Nephron progenitor cell (in vitro differentiated cells): Measurements from ENCODE around the gene S100A8.
A peak's percentile ranks its signal among the peaks of the same experiment; 100 is the strongest.

Source experiments
- DNase-seq: peaks from one replicate; pipeline ENCODE4 v3.0.0; 2021
- H3K27ac Mint-ChIP-seq: 2 replicates; pipeline ENCODE4 v1.8.0; 2021; ENCODE audit warnings: mild to moderate bottlenecking, moderate library complexity, mixed read lengths
- H3K27me3 Mint-ChIP-seq: 2 replicates; pipeline ENCODE4 v1.8.0; 2021; ENCODE audit warnings: mild to moderate bottlenecking, low read depth, mixed read lengths; ENCODE audit not compliant: poor library complexity
- H3K36me3 Mint-ChIP-seq: 2 replicates; pipeline ENCODE4 v1.8.0; 2021; ENCODE audit warnings: low read depth, mixed read lengths
- H3K4me1 Mint-ChIP-seq: 2 replicates; pipeline ENCODE4 v1.8.0; 2021; ENCODE audit warnings: mixed read lengths
- H3K4me3 Mint-ChIP-seq: 2 replicates; pipeline ENCODE4 v1.8.0; 2021; ENCODE audit warnings: mild to moderate bottlenecking, moderate library complexity, mixed read lengths
- H3K9me3 Mint-ChIP-seq: 2 replicates; pipeline ENCODE4 v1.8.0; 2021; ENCODE audit warnings: mild to moderate bottlenecking, moderate library complexity, mixed read lengths
- CTCF ChIP-seq: fragments of 200-600 bp; sonication (generic); IDR thresholded peaks from 2 replicates; pipeline ENCODE4 v1.5.0; 2021; ENCODE audit warnings: antibody characterized with exemption

S100A8 gene

GRCh38 chr1:153357076-153357852 is 33.6 kb downstream of the S100A8 start:
- no peaks in the 10 kb centered on the region for H3K36me3 Mint-ChIP-seq

GRCh38 chr1:153356392-153357075 is 34.3 kb downstream of the S100A8 start:
- no peak overlapping the region for H3K27ac Mint-ChIP-seq
- no peak for TF ChIP-seq CTCF
- no peaks in the 10 kb centered on the region for H3K4me1 Mint-ChIP-seq
- H3K4me3 Mint-ChIP-seq, result no peak overlapping the region
- H3K27me3 Mint-ChIP-seq, result peaks cover 13% of the 10 kb centered on the region
- H3K9me3 Mint-ChIP-seq, result peaks cover 7% of the 10 kb centered on the region
- no peak for DNase-seq
- no peaks in the 10 kb centered on the region for H3K36me3 Mint-ChIP-seq

More at GRCh38 chr1:153357076-153357852, 33.6 kb downstream of the S100A8 start:
- DNase-seq, result no peak
- Mint-ChIP-seq H3K9me3 (peaks cover 7% of the 10 kb centered on the region), H3K27ac (no peak overlapping the region), H3K4me3 (no peak overlapping the region), H3K27me3 (peaks cover 10% of the 10 kb centered on the region), H3K4me1 (no peaks in the 10 kb centered on the region)
- TF ChIP-seq CTCF, result no peak

- Mint-ChIP-seq H3K9me3 (peaks cover 3% of the 10 kb centered on the region), H3K27me3 (peaks cover 18% of the 10 kb centered on the region), H3K27ac (no peak overlapping the region), H3K36me3 (no peaks in the 10 kb centered on the region), H3K4me3 (no peak overlapping the region), H3K4me1 (no peaks in the 10 kb centered on the region)
- TF ChIP-seq CTCF, result no peak
- DNase-seq, result peak; percentile 39
Observed at GRCh38 chr1:153355445-153356071, 35.3 kb downstream of the S100A8 start.

DNA sequence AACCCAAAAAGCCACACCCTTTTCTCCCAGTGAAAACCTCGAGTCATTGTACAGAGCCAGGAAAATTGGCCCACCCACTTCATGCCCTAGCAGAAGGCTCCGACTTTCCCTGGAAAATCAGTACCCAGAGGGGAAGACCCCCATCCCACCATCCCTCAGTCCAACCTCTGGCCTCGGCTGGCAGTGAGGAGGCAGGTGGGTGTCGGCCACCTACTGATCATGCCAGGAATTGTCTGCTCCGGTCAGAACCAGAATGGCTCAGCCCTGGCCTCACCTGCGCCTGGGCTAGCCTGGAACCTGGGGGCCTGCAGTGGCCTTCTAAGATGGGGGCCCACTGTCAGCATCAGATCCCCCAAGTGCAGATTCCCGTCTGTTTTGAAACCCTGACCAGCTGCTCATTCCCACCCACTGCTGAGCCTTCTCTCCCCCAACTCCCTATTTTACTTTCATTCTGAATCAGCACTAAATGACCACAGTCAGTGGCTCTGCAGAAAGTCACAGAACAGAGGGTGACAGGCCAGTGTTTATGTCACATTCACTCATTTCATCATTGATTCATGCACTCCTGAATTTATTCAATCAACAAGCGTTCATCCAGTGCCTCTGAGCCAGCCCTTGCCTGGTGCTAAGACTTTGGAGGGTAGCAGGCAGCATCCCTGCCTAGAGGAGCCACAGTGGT is 36.2 kb downstream of the S100A8 start:
- no peak for TF ChIP-seq CTCF
- no peaks in the 10 kb centered on the region for H3K36me3 Mint-ChIP-seq
- H3K27ac Mint-ChIP-seq, result no peak overlapping the region
- peaks cover 25% of the 10 kb centered on the region for H3K27me3 Mint-ChIP-seq
- H3K4me1 Mint-ChIP-seq, result no peaks in the 10 kb centered on the region
- no peak overlapping the region for H3K4me3 Mint-ChIP-seq
- peaks cover 3% of the 10 kb centered on the region for H3K9me3 Mint-ChIP-seq
- no peak for DNase-seq

DNA sequence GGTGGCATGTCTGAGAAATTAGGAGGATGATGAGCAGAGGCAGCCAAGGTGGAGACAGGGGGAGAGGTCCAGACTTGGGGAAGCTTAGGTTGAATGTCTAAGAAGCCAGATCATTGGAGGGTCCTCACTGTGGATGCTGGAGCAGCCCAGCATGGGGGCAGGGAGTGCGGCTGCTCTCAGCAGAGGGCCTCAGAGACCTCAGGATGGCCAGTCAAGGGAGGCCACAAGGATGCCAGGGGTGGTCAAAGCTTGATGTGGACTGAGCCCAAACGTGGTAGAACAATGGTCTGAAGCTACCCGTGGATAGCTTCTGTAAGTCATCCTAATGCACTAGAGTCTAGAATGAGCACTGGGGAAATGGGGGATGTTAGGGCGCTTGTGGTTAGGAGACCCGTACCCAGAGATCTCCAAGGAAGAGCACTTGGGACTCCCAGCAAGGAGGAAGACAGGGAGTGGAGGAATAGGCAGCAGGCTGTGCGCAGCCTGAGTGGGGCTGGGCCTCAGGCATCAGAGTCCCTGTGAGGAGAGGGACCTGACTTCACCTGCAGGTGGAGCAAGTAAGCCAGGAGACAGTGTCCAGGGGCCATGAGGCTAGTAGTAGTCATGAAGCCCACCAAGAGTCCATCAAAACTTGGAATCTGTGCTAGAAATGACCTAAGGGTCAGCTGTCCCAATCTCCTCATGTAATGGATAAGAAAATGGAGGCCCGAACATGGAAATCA is 37.5 kb downstream of the S100A8 start:
- peak; percentile 40 for DNase-seq
- no peaks in the 10 kb centered on the region for H3K36me3 Mint-ChIP-seq
- H3K4me1 Mint-ChIP-seq, result no peaks in the 10 kb centered on the region
- peaks cover 3% of the 10 kb centered on the region for H3K9me3 Mint-ChIP-seq
- H3K27me3 Mint-ChIP-seq, result peaks cover 33% of the 10 kb centered on the region
- H3K27ac Mint-ChIP-seq, result no peak overlapping the region
- no peak overlapping the region for H3K4me3 Mint-ChIP-seq
- peak; percentile 24 for TF ChIP-seq CTCF
